BLaER1 (cell line): ENCODE results near the gene CAPS.

Experiments used
- H3K27ac ChIP-seq: shearing (Covaris generic); formaldehyde crosslinking; 2 replicates; pipeline ENCODE4 v1.8.1; 2022
- H3K27me3 ChIP-seq: shearing (Covaris generic); formaldehyde crosslinking; 2 replicates; pipeline ENCODE4 v1.8.1; 2022
- H3K36me3 ChIP-seq: shearing (Covaris generic); formaldehyde crosslinking; 2 replicates; pipeline ENCODE4 v1.8.1; 2022
- H3K4me1 ChIP-seq: shearing (Covaris generic); formaldehyde crosslinking; 2 replicates; pipeline ENCODE4 v1.8.1; 2022
- H3K4me2 ChIP-seq: shearing (Covaris generic); formaldehyde crosslinking; 2 replicates; pipeline ENCODE4 v1.8.1; 2022
- H3K4me3 ChIP-seq: shearing (Covaris generic); formaldehyde crosslinking; 2 replicates; pipeline ENCODE4 v1.8.1; 2022
- H3K9ac ChIP-seq: shearing (Covaris generic); formaldehyde crosslinking; 2 replicates; pipeline ENCODE4 v1.8.1; 2022
- H3K9me3 ChIP-seq: shearing (Covaris generic); formaldehyde crosslinking; 2 replicates; pipeline ENCODE4 v1.8.1; 2022
- H4K20me1 ChIP-seq: shearing (Covaris generic); formaldehyde crosslinking; 2 replicates; pipeline ENCODE4 v1.8.1; 2022
- Cebpa-rat ChIP-seq: shearing (Covaris generic); IDR thresholded peaks from 2 replicates; pipeline ENCODE4 v1.8.1; 2022

Gene CAPS

DNA sequence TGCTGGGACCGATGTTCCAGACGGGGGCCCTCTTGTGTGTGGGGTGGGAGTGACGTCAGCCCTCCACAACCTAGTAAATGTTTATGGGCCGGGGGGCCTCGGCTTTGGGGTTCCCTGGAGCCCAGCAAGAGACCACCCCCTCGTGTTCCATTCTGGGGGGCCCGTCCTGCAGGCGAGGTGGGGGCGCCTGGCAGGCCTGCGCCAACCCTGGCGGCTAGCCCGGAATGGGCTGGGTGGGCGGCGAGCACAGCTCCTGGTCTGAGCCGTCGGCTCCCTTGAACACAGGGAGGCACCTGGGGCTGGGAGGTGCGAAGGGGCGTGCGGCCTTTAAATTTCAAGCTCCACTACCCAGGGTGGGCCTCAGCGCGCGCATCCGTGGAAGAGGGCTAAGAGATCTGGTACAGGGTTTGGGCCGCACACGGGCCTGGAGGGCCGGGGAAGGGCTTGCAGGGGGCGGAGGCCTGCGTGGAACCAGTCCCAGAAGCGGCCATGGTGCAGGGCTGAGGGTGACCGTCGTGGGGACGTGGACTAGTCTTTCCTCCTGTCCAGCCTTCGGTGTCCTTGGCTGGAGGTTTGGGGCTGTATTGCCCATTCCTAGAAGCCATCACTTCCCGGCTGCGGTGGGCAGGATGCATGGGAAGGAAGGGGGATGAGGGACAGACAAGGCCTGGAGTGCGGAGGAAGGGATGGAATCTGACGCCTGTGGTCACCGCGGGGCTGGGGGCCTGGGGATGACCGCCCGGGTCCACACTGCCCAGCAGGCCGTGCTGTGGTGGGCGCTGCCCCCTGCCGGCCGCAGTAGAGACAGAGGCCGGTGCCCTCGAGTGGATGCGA is 21.9 kb upstream of the CAPS start:
- H3K9me3 ChIP-seq = no peaks in the 10 kb centered on the region
- peaks cover 53% of the 10 kb centered on the region for H4K20me1 ChIP-seq
- no peak overlapping the region for H3K4me3 ChIP-seq
- H3K27me3 ChIP-seq = no peaks in the 10 kb centered on the region
- H3K27ac ChIP-seq = no peak overlapping the region
- H3K4me2 ChIP-seq = no peak overlapping the region
- H3K4me1 ChIP-seq = peaks cover 25% of the 10 kb centered on the region
- 0 out of 2 replicates have a peak overlapping the region, but pooled peaks have one; percentile 4 for H3K9ac ChIP-seq
- H3K36me3 ChIP-seq = peaks cover 42% of the 10 kb centered on the region
- no peak for TF ChIP-seq Cebpa-rat

DNA sequence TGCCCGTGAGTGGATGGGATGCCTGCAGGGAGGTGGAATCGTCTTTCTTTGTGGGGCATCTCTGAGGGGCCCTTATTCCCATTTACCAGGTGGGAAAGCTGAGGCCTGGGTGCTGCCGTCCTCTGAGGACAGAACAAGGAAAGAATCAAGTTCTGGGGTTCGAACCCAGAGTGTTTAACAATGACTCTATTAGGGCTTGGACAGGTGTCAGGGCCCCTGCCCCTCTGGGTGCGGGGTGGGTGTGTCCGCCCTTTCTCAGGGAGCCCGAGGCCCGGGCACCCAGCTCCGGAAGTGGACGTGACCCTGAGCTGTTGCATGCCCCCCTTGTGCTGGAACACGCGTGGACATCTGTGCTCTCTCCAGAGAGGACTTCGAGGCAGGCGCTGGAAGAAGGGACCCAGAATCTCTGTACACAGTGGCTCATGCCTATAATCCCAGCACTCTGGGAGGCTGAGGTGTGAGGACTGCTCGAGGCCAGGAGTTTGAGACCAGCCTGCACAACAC is 21.2 kb upstream of the CAPS start:
- H3K4me1 ChIP-seq = peaks cover 26% of the 10 kb centered on the region
- H3K27me3 ChIP-seq = no peaks in the 10 kb centered on the region

DNA sequence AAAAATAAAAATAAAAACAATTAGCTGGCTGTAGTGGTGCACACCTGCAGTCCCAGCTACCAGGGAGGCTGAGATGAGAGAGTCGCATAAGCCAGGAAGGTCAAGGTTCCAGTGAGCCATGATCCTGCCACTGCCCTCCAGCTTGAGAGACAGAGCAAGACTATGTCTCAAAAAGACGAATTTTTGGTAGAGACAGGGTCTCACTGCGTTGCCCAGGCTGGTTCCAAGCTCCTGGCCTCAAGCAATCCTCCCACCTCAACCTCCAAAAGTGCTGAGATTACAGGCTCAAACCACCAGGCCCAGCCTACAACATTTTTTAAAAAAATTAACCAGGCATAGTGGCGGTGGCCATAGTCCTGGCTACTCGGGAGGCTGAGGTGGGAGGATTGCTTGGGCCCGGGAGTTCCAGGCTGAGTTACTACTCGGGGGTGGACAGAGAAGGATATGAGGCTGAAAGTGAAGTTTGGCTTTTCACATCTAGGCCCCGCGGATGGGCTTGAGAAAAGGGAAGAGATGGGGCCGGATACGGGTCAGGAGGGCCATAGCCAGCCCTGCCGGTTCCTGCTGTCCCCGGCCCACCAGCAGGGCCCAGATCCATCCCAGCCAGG is 20.7 kb upstream of the CAPS start:
- Histone ChIP-seq H4K20me1 (peaks cover 66% of the 10 kb centered on the region), H3K9ac (no peak overlapping the region), H3K36me3 (peaks cover 55% of the 10 kb centered on the region), H3K4me1 (peaks cover 32% of the 10 kb centered on the region), H3K9me3 (no peaks in the 10 kb centered on the region), H3K27ac (no peak overlapping the region), H3K4me3 (no peak overlapping the region), H3K4me2 (no peak overlapping the region), H3K27me3 (no peaks in the 10 kb centered on the region)
- TF ChIP-seq Cebpa-rat = no peak

More for the DNA sequence above, 21.2 kb upstream of the CAPS start:
- H3K9me3 ChIP-seq = no peaks in the 10 kb centered on the region
- no peak overlapping the region for H3K4me3 ChIP-seq
- H3K9ac ChIP-seq = 0 out of 2 replicates have a peak overlapping the region, but pooled peaks have one; percentile 4
- peaks cover 49% of the 10 kb centered on the region for H3K36me3 ChIP-seq
- TF ChIP-seq Cebpa-rat = no peak
- H3K27ac ChIP-seq = no peak overlapping the region
- no peak overlapping the region for H3K4me2 ChIP-seq
- H4K20me1 ChIP-seq = peaks cover 60% of the 10 kb centered on the region

DNA sequence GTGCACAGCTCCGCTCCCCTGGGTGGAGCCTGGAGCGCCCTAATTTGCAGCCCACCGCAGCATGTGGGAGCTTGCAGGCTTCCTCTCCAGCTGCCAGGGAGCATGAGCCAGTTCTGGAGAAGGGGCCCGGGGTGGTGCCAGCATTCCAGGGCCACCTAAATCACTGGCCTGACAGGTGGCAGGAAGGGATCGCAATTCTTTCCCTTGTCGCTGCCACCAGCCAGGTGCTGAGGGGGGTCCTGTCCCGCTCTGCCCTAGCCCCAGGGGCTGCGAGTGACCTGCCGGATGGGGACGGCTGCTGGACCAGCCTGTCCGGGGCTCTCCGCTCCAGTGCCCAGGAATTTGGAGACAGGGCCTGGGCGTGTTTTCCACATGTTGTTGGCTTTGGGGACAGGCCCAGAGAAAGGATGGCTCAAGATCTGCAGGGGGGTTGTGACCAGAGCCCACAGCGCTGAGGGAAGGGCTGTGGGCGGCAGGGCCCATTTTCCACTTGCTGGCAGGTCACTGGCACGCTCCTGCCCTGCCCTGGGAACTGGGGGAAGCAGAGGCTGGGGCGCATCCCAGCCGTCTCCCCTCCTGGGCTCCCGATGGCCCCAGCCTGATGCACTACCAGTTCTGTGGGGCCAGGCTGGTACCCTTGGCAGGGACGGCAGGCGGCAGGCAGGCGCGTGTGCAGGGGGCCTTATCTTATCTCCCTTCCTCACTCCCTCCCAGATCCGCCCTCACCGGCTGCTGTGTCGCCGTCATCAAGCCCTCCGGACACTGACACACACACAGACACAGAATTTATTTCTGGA is 19.9 kb upstream of the CAPS start:
- Histone ChIP-seq H3K9ac (no peak overlapping the region), H3K27ac (no peak overlapping the region), H3K4me1 (peaks cover 38% of the 10 kb centered on the region), H3K4me3 (no peak overlapping the region), H3K36me3 (peaks cover 55% of the 10 kb centered on the region), H3K27me3 (no peaks in the 10 kb centered on the region), H3K4me2 (no peak overlapping the region), H4K20me1 (peaks cover 73% of the 10 kb centered on the region), H3K9me3 (no peaks in the 10 kb centered on the region)
- TF ChIP-seq Cebpa-rat = no peak

DNA sequence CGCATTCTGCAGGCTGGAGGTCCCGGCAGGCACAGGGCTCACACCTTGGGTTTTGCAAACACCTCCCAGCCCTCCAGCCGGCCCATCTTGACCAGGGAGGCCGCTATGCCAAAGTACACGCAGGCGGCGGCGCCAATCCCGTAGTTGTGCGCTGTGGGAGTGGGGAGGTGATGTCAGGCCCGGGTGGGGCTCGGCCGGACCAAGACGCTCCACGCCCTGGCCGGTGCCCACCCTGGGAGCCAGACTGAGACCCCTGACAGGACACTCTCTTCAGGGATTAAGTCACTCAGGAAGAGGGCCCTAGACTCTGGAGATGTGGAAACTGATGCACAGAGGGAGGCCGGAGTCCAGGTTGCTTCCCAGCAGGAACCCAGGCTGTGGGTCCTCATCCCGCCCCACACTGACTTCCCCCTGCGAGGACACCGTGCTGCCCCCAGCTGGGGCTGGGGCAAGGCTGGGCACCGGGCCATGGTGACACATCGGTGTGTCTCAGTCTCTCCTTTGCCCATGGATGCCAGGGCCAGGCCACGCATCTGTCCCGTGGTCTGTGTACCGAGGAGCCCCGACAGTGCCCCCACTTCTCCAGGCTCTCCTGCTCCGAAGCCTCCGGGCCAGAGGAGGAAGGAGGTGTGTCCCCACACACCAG is 19.2 kb upstream of the CAPS start:
- no peak overlapping the region for H3K9ac ChIP-seq
- peaks cover 38% of the 10 kb centered on the region for H3K4me1 ChIP-seq
- peaks cover 58% of the 10 kb centered on the region for H3K36me3 ChIP-seq
- H3K27me3 ChIP-seq = no peaks in the 10 kb centered on the region
- no peaks in the 10 kb centered on the region for H3K9me3 ChIP-seq
- TF ChIP-seq Cebpa-rat = no peak
- no peak overlapping the region for H3K4me3 ChIP-seq
- no peak overlapping the region for H3K4me2 ChIP-seq
- peaks cover 79% of the 10 kb centered on the region for H4K20me1 ChIP-seq
- no peak overlapping the region for H3K27ac ChIP-seq

DNA sequence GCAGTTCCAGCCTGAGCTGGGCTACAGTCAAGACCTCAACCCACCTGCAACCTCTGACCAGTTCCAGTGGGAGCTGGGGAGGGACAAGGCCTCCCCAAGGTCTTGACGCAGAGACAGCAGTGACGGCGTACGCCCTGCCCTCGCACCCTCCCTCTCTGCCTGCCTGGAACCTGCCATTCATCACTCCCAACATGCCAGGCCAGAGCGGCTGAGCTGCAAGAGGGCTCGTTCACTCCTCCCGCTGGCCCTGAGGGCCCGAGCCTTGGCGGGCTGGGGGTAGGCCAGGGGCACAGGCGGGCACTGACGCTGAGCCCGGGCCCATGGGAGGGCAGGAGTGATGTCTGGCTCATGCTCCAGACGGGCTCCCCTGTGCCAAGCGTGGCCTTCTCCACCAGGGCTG is 18.6 kb upstream of the CAPS start:
- no peak overlapping the region for H3K4me3 ChIP-seq
- H3K9ac ChIP-seq = no peak overlapping the region
- peaks cover 64% of the 10 kb centered on the region for H3K36me3 ChIP-seq
- peaks cover 85% of the 10 kb centered on the region for H4K20me1 ChIP-seq
- H3K9me3 ChIP-seq = no peaks in the 10 kb centered on the region
- H3K4me2 ChIP-seq = no peak overlapping the region
- no peak overlapping the region for H3K27ac ChIP-seq
- TF ChIP-seq Cebpa-rat = no peak
- H3K27me3 ChIP-seq = no peaks in the 10 kb centered on the region
- peaks cover 35% of the 10 kb centered on the region for H3K4me1 ChIP-seq

DNA sequence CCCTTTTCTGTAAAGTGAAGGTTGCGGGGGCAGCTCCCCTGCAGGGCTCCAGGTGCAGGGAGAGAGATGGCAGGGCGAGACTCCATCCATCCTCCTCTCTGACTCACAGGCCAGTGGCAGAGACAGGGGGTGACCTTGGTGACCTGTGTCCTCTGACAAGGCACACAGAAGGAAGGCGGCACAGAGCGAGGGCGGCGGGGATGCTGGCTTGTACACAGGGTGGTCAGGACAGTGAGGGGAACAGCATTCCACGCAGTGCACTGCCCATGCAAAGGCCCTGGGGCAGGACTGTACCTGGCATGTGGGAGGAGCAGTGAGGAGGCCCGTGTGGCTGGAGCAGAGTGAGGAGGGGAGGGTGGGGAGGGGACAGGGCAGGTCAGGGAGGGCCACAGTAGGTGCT is 18.2 kb upstream of the CAPS start:
- H3K4me3 ChIP-seq = no peak overlapping the region
- no peak for TF ChIP-seq Cebpa-rat
- peaks cover 90% of the 10 kb centered on the region for H4K20me1 ChIP-seq
- no peak overlapping the region for H3K4me2 ChIP-seq
- no peak overlapping the region for H3K27ac ChIP-seq
- H3K36me3 ChIP-seq = peaks cover 69% of the 10 kb centered on the region
- peaks cover 30% of the 10 kb centered on the region for H3K4me1 ChIP-seq
- H3K9me3 ChIP-seq = no peaks in the 10 kb centered on the region
- H3K27me3 ChIP-seq = no peaks in the 10 kb centered on the region
- no peak overlapping the region for H3K9ac ChIP-seq

DNA sequence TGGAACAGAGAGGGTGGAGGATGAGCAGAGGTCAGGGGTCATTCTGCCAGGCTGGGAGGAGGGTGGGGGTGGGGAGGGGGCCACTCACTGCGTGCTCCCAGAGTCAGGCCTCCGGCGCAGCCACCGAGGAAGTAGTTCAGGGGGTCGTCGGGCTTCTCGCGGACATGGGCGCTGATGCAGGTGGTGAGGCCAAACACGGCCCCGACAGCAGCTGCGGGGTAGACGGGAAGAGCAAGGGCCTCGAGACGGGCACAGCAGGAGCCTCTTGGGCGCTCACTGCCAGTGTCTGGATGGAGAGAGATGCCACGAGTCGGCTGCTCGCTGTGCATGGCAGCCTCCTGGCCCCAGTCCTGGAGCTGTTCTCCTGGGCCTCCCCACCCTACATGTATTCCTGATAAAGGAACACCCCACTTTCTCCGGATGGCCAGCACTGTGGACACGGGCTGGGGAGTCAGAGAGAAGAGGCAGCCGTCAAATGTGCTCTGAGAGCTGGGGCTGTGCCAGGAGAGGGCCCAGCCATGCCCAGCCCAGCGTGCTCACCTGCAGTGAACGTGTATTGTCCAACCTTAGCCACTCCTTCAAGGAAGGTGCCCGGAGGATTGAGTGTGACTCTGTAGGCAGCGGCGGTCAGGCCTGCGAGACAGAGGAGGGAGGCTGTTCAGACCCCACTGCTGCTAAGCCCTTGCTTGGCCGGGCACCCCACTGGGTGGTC is 17.5 kb upstream of the CAPS start:
- no peak overlapping the region for H3K4me2 ChIP-seq
- no peak for TF ChIP-seq Cebpa-rat
- no peak overlapping the region for H3K4me3 ChIP-seq
- H3K36me3 ChIP-seq = peaks cover 75% of the 10 kb centered on the region
- H3K9me3 ChIP-seq = no peaks in the 10 kb centered on the region
- H3K4me1 ChIP-seq = peaks cover 27% of the 10 kb centered on the region
- H3K27ac ChIP-seq = no peak overlapping the region
- peaks cover 94% of the 10 kb centered on the region for H4K20me1 ChIP-seq
- H3K9ac ChIP-seq = no peak overlapping the region
- no peaks in the 10 kb centered on the region for H3K27me3 ChIP-seq
